Stimulated activated naive B cell treated with anti-CD40 and anti-IgM and Interleukin-4, amounts not matched to agents 10 μg/mL and 1 μg/mL and 100 μg/mL, for 72 hours (primary cell): ENCODE measurements around the gene PRR14L.
"Not testable (repeated sequence)": the region's sequence is repeated elsewhere in the genome, so short reads cannot be mapped to it uniquely, and the experiment has no call there.

Experiments used
- ATAC-seq, 2 donors: fragments of 150-1000 bp; cut with Tn5 transposase; replicated peaks; 2 replicates each; pipeline ENCODE4 v1.10.0; 2021; ENCODE audit warnings: moderate library complexity in 1 of 2
- DNase-seq: peaks from one replicate; pipeline ENCODE4 v3.0.0; 2021
- H3K27ac Mint-ChIP-seq: one replicate; pipeline ENCODE4 v1.8.0; 2022; ENCODE audit warnings: mild to moderate bottlenecking, mixed read lengths
- H3K27me3 Mint-ChIP-seq, 2 donors: one replicate each; pipeline ENCODE4 v1.8.0; 2022; ENCODE audit warnings: mixed read lengths in 2 of 2
- H3K36me3 Mint-ChIP-seq, 2 donors: one replicate each; pipeline ENCODE4 v1.8.0; 2022; ENCODE audit warnings: mixed read lengths in 2 of 2, mild to moderate bottlenecking in 1 of 2
- H3K4me1 Mint-ChIP-seq, 2 donors: one replicate each; pipeline ENCODE4 v1.8.0; 2022; ENCODE audit warnings: mixed read lengths in 2 of 2, mild to moderate bottlenecking in 1 of 2
- H3K4me3 Mint-ChIP-seq, 2 donors: one replicate each; pipeline ENCODE4 v1.8.0; 2022; ENCODE audit warnings: mild to moderate bottlenecking in 2 of 2, mixed read lengths in 2 of 2, moderate library complexity in 1 of 2
- H3K9me3 Mint-ChIP-seq, 2 donors: one replicate each; pipeline ENCODE4 v1.8.0; 2022; ENCODE audit warnings: mixed read lengths in 2 of 2, mild to moderate bottlenecking in 1 of 2

Gene PRR14L

GRCh38 chr22:31749636-31750364, at the start of gene PRR14L:
PRR14L (minus strand) TSS chr22:31750132; CDS start chr22:31738860, 11,272 bp downstream.
- H3K4me3 Mint-ChIP-seq: peak within 1 kb of the TSS; percentile 86
- DNase-seq (peak; percentile 99), ATAC-seq (peak; percentile 77 to 78)
- peaks cover 7 to 10% of the 10 kb centered on the region in 2 donors for H3K36me3 Mint-ChIP-seq
- H3K9me3 Mint-ChIP-seq: no peaks in the 10 kb centered on the region
- H3K27me3 Mint-ChIP-seq: no peaks in the 10 kb centered on the region
- H3K4me1 Mint-ChIP-seq: peaks cover 24 to 56% of the 10 kb centered on the region in 2 donors
- peak within 1 kb of the TSS; percentile 91 for H3K27ac Mint-ChIP-seq

GRCh38 chr22:31799358-31799757, 49.4 kb upstream of the PRR14L start:
- ATAC-seq, H3K27ac Mint-ChIP-seq, H3K27me3 Mint-ChIP-seq, H3K9me3 Mint-ChIP-seq, H3K4me1 Mint-ChIP-seq, DNase-seq, H3K4me3 Mint-ChIP-seq: not testable (repeated sequence)
- H3K36me3 Mint-ChIP-seq: peaks cover 35 to 37% of the 10 kb centered on the region in 2 donors

- H3K4me1 Mint-ChIP-seq: peaks cover 12 to 14% of the 10 kb centered on the region in 2 donors
- no peaks in the 10 kb centered on the region for H3K9me3 Mint-ChIP-seq
- DNase-seq (no peak), ATAC-seq (peak; percentile 85 to 88)
- peaks cover 11 to 25% of the 10 kb centered on the region in 2 donors for H3K36me3 Mint-ChIP-seq
- H3K27me3 Mint-ChIP-seq: no peaks in the 10 kb centered on the region
- no peak overlapping the region for H3K4me3 Mint-ChIP-seq
- H3K27ac Mint-ChIP-seq: peak overlapping the region; percentile 65
Observed at GRCh38 chr22:31790240-31790639, 40.3 kb upstream of the PRR14L start.

GRCh38 chr22:31789803-31790202, 39.9 kb upstream of the PRR14L start:
- ATAC-seq (no peak), DNase-seq (no peak)
- no peak overlapping the region for H3K4me3 Mint-ChIP-seq
- peaks cover 12 to 14% of the 10 kb centered on the region in 2 donors for H3K4me1 Mint-ChIP-seq
- H3K36me3 Mint-ChIP-seq: peaks cover 11 to 25% of the 10 kb centered on the region in 2 donors
- H3K27ac Mint-ChIP-seq: peak overlapping the region; percentile 65
- no peaks in the 10 kb centered on the region for H3K9me3 Mint-ChIP-seq
- no peaks in the 10 kb centered on the region for H3K27me3 Mint-ChIP-seq

- Mint-ChIP-seq H3K4me1 (no peaks in the 10 kb centered on the region), H3K27me3 (no peaks in the 10 kb centered on the region), H3K27ac (no peak overlapping the region), H3K36me3 (peaks cover 36 to 41% of the 10 kb centered on the region in 2 donors), H3K9me3 (no peaks in the 10 kb centered on the region), H3K4me3 (no peak overlapping the region)
- no peak for DNase-seq
- ATAC-seq: no peak
Observed at GRCh38 chr22:31776231-31776630, 26.3 kb upstream of the PRR14L start.

GRCh38 chr22:31773416-31773815, 23.5 kb upstream of the PRR14L start:
- ATAC-seq (no peak), DNase-seq (no peak)
- Mint-ChIP-seq H3K9me3 (no peaks in the 10 kb centered on the region), H3K4me3 (no peak overlapping the region), H3K27me3 (no peaks in the 10 kb centered on the region), H3K27ac (no peak overlapping the region), H3K4me1 (peaks cover 2 to 7% of the 10 kb centered on the region in 2 donors), H3K36me3 (peaks cover 20 to 32% of the 10 kb centered on the region in 2 donors)

- no peaks in the 10 kb centered on the region for H3K27me3 Mint-ChIP-seq
- peak overlapping the region; percentile 86 for H3K27ac Mint-ChIP-seq
- no peak overlapping the region for H3K4me3 Mint-ChIP-seq
- peaks cover 2 to 17% of the 10 kb centered on the region in 2 donors for H3K4me1 Mint-ChIP-seq
- ATAC-seq: peak in 1 of 2 donors; percentile 27
- no peaks in the 10 kb centered on the region for H3K9me3 Mint-ChIP-seq
- DNase-seq: no peak
- H3K36me3 Mint-ChIP-seq: peaks cover 18 to 32% of the 10 kb centered on the region in 2 donors
Observed at GRCh38 chr22:31768422-31769059, 18.6 kb upstream of the PRR14L start.

GRCh38 chr22:31764785-31765184, 14.9 kb upstream of the PRR14L start:
- no peak for DNase-seq
- Mint-ChIP-seq H3K36me3 (peaks cover 25 to 34% of the 10 kb centered on the region in 2 donors), H3K27me3 (no peaks in the 10 kb centered on the region), H3K27ac (no peak overlapping the region), H3K4me1 (peaks cover 2 to 17% of the 10 kb centered on the region in 2 donors), H3K9me3 (no peaks in the 10 kb centered on the region), H3K4me3 (no peak overlapping the region)
- no peak for ATAC-seq

GRCh38 chr22:31758860-31759259, 8.9 kb upstream of the PRR14L start:
- H3K36me3 Mint-ChIP-seq: peaks cover 10 to 20% of the 10 kb centered on the region in 2 donors
- not testable (repeated sequence) for H3K27me3 Mint-ChIP-seq, H3K27ac Mint-ChIP-seq, DNase-seq, ATAC-seq, H3K9me3 Mint-ChIP-seq, H3K4me3 Mint-ChIP-seq
- peaks cover 15 to 20% of the 10 kb centered on the region in 2 donors for H3K4me1 Mint-ChIP-seq

GRCh38 chr22:31757265-31757664, 7.3 kb upstream of the PRR14L start:
- Mint-ChIP-seq H3K9me3 (no peaks in the 10 kb centered on the region), H3K27me3 (no peaks in the 10 kb centered on the region), H3K4me3 (no peak overlapping the region), H3K4me1 (peaks cover 19 to 33% of the 10 kb centered on the region in 2 donors), H3K36me3 (peaks cover 6 to 16% of the 10 kb centered on the region in 2 donors), H3K27ac (peak overlapping the region; percentile 47)
- ATAC-seq (no peak), DNase-seq (no peak)

GRCh38 chr22:31754813-31755212, 4.9 kb upstream of the PRR14L start:
- peaks cover 24 to 42% of the 10 kb centered on the region in 2 donors for H3K4me1 Mint-ChIP-seq
- peak overlapping the region; percentile 99 for H3K27ac Mint-ChIP-seq
- no peaks in the 10 kb centered on the region for H3K9me3 Mint-ChIP-seq
- H3K27me3 Mint-ChIP-seq: no peaks in the 10 kb centered on the region
- H3K4me3 Mint-ChIP-seq: peak overlapping the region; percentile 87 to 93
- H3K36me3 Mint-ChIP-seq: peaks cover 0 to 12% of the 10 kb centered on the region in 2 donors
- ATAC-seq (no peak), DNase-seq (no peak)

- H3K27ac Mint-ChIP-seq: peak within 1 kb of the TSS; percentile 99
- H3K36me3 Mint-ChIP-seq: peaks cover 0 to 13% of the 10 kb centered on the region in 2 donors
- peak; percentile 78 to 83 for ATAC-seq
- peak; percentile 94 for DNase-seq
- H3K4me3 Mint-ChIP-seq: peak within 1 kb of the TSS; percentile 87 to 93
- no peaks in the 10 kb centered on the region for H3K9me3 Mint-ChIP-seq
- no peaks in the 10 kb centered on the region for H3K27me3 Mint-ChIP-seq
- H3K4me1 Mint-ChIP-seq: peaks cover 24 to 47% of the 10 kb centered on the region in 2 donors
Observed at GRCh38 chr22:31753634-31754501, 3.9 kb upstream of the PRR14L start, which contains the start of gene DEPDC5. DEPDC5 (plus strand) TSS chr22:31754019; CDS start chr22:31754922, 903 bp downstream.

- Mint-ChIP-seq H3K27me3 (no peaks in the 10 kb centered on the region), H3K27ac (peak overlapping the region; percentile 99), H3K4me3 (peak overlapping the region; percentile 87 to 93), H3K4me1 (peaks cover 27 to 54% of the 10 kb centered on the region in 2 donors), H3K9me3 (no peaks in the 10 kb centered on the region), H3K36me3 (peaks cover 0 to 10% of the 10 kb centered on the region in 2 donors)
- DNase-seq (peak; percentile 17), ATAC-seq (peak; percentile 35 to 41)
Observed at GRCh38 chr22:31753005-31753633, 3.2 kb upstream of the PRR14L start.
